A549 (cell line): Measurements from ENCODE around the gene SHISAL1.

Source experiments
- HDAC2 ChIP-seq: fragments of 200-600 bp; sonication (generic); IDR thresholded peaks from 2 replicates; pipeline ENCODE4 v1.6.1; 2016
- TF ChIP-seq, protein P1 (sequence below): fragments of 450-650 bp; IDR thresholded peaks from 2 replicates; pipeline ENCODE4 v1.6.1; 2014; ENCODE audit warnings: antibody characterized with exemption

DNA sequence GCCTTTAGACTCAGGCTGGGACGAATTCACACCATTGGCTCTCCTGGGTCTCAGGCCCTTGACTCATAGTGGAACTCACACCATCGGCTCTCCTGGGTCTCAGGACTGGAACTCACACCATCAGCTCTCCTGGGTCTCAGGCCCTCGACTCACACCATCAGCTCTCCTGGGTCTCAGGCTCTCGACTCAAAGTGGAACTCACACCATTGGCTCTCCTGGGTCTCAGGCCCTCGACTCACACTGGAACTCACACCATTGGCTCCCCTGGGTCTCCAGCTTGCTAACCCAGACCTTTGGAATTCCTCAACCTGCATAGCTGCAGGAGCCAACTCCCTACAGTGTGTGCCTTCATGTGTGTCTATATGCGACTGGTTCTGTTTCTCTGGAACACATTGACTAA, 56.7 kb downstream of the SHISAL1 start:
- TF ChIP-seq, protein P1, sequence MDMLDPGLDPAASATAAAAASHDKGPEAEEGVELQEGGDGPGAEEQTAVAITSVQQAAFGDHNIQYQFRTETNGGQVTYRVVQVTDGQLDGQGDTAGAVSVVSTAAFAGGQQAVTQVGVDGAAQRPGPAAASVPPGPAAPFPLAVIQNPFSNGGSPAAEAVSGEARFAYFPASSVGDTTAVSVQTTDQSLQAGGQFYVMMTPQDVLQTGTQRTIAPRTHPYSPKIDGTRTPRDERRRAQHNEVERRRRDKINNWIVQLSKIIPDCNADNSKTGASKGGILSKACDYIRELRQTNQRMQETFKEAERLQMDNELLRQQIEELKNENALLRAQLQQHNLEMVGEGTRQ, result no peak
- TF ChIP-seq HDAC2, result no peak
